K562 (cell line): Measurements from ENCODE around the gene HMCES.

ENCODE experiments used
- CEBPB ChIP-seq: fragments of 450-650 bp; IDR thresholded peaks from 2 replicates; pipeline ENCODE4 v1.6.1; 2016; ENCODE audit warnings: missing genetic modification characterization, missing compliant biosample characterization
- ELF1 ChIP-seq: fragments of 200-800 bp; sonication (Bioruptor generic); IDR thresholded peaks from 2 replicates; pipeline ENCODE4 v1.6.1; 2016; ENCODE audit warnings: missing genetic modification characterization, missing compliant biosample characterization
- ERF ChIP-seq: fragments of 450-650 bp; formaldehyde crosslinking; IDR thresholded peaks from 2 replicates; pipeline ENCODE4 v1.4.0; 2020; ENCODE audit warnings: mild to moderate bottlenecking, mixed read lengths
- KDM5B ChIP-seq: fragments of 200-600 bp; sonication (generic); IDR thresholded peaks from 2 replicates; pipeline ENCODE4 v1.6.1; 2012; ENCODE audit warnings: low read depth, mild to moderate bottlenecking, moderate library complexity, low read length, control low read depth, inconsistent platforms; ENCODE audit not compliant: insufficient replicate concordance
- POLR2A ChIP-seq: fragments of 450-650 bp; conservative IDR thresholded peaks from 2 replicates; pipeline ENCODE4 v1.6.1; 2016
- POLR2AphosphoS5 ChIP-seq: IDR thresholded peaks from 2 replicates; pipeline ENCODE4 v1.6.1; 2011; ENCODE audit warnings: mild to moderate bottlenecking, low read depth, low read length, moderate library complexity; ENCODE audit not compliant: control insufficient read depth, insufficient read depth
- RAD21 ChIP-seq, 2 experiments: fragments of 250-450 bp in 1 of 2; fragments of 450-650 bp in 1 of 2; sonication (Bioruptor Pico) in 1 of 2; formaldehyde crosslinking in 1 of 2; IDR thresholded peaks in 1 of 2; conservative IDR thresholded peaks in 1 of 2; 2 replicates each; pipeline versions ENCODE4 v1.4.0 to v1.8.0; 2020 to 2022; ENCODE audit warnings: mild to moderate bottlenecking in 2 of 2, moderate library complexity in 1 of 2
- RBM15 ChIP-seq: fragments of 200-400 bp; formaldehyde crosslinking; IDR thresholded peaks from 2 replicates; pipeline ENCODE4 v1.6.1; 2018; ENCODE audit warnings: mild to moderate bottlenecking, low read length, moderate library complexity; ENCODE audit not compliant: insufficient read depth
- SOX6 ChIP-seq: fragments of 450-650 bp; IDR thresholded peaks from 2 replicates; pipeline ENCODE4 v1.6.1; 2014; ENCODE audit warnings: mild to moderate bottlenecking
- SP1 ChIP-seq: sonication (generic); formaldehyde crosslinking; IDR thresholded peaks from 2 replicates; pipeline ENCODE4 v1.8.1; 2022; ENCODE audit warnings: mild to moderate bottlenecking, missing genetic modification reagents
- SP2 ChIP-seq: IDR thresholded peaks from 2 replicates; pipeline ENCODE4 v1.6.1; 2011; ENCODE audit warnings: mild to moderate bottlenecking, low read depth, low read length, moderate library complexity; ENCODE audit not compliant: poor library complexity, severe bottlenecking; ENCODE audit errors: extremely low read depth
- UBTF ChIP-seq, 2 experiments: IDR thresholded peaks; 2 replicates each; pipeline ENCODE4 v1.6.1; 2012; ENCODE audit warnings: improper control_type of control experiment in 2 of 2, low read depth in 2 of 2, low read length in 2 of 2, borderline replicate concordance in 1 of 2

- TF ChIP-seq SOX6: no peak
- no peak for TF ChIP-seq ELF1
- TF ChIP-seq RBM15: no peak
- TF ChIP-seq KDM5B: no peak
- TF ChIP-seq ERF (CRISPR knock-in tag): no peak
- no peak for TF ChIP-seq UBTF (IDR thresholded peaks at IDR 0.05; ENCODE audit: borderline replicate concordance in 1 of 2, low read depth in 2 of 2, low read length in 2 of 2)
- no peak for TF ChIP-seq CEBPB (tag)
- TF ChIP-seq POLR2AphosphoS5: no peak
- no peak for TF ChIP-seq SP1
- TF ChIP-seq POLR2A: no peak
- no peak for TF ChIP-seq SP2
- no peak for TF ChIP-seq RAD21 (CRISPR knock-in tag; conservative IDR thresholded peaks at IDR 0.05 in 1 of 2, IDR thresholded peaks at IDR 0.05 in 1 of 2)
Measured at GRCh38 chr3:129233538-129233937, 45.1 kb upstream of the HMCES start.
